Measurements from ENCODE around the gene HOXD8.
A peak's percentile ranks its signal among the peaks of the same experiment; 100 is the strongest.

The HOXD8 gene

GRCh38 chr2:176130957-176131847, 1.7 kb downstream of the HOXD8 start:
- DNase-seq = no peak

GRCh38 chr2:176131848-176132158, 2.3 kb downstream of the HOXD8 start:
- no peak for DNase-seq

- DNase-seq = no peak
These were observed 3.0 kb downstream of the HOXD8 start for GRCh38 chr2:176132205-176133171.

- DNase-seq = no peak
These were observed 3.9 kb downstream of the HOXD8 start for GRCh38 chr2:176133389-176133788.

GRCh38 chr2:176134035-176134434, 4.5 kb downstream of the HOXD8 start:
- no peak for DNase-seq

- DNase-seq = no peak
These were observed 5.5 kb downstream of the HOXD8 start for GRCh38 chr2:176135035-176135440.

GRCh38 chr2:176136374-176137251, 7.1 kb downstream of the HOXD8 start:
- DNase-seq = no peak

- DNase-seq = no peak
These were observed 7.7 kb downstream of the HOXD8 start for GRCh38 chr2:176137252-176137580.

- DNase-seq = no peak
These were observed 8.4 kb downstream of the HOXD8 start for GRCh38 chr2:176137906-176138305.

- no peak for DNase-seq
These were observed 9.0 kb downstream of the HOXD8 start for GRCh38 chr2:176138526-176138922.

GRCh38 chr2:176138923-176139660, 9.6 kb downstream of the HOXD8 start:
- no peak for DNase-seq

GRCh38 chr2:176139661-176140512, 10.4 kb downstream of the HOXD8 start:
- DNase-seq = no peak

GRCh38 chr2:176140513-176141317, 11.2 kb downstream of the HOXD8 start:
- DNase-seq = peak; percentile 38 to 62

GRCh38 chr2:176142281-176142680, 12.8 kb downstream of the HOXD8 start:
- DNase-seq = no peak

- DNase-seq = no peak
These were observed 15.8 kb downstream of the HOXD8 start for GRCh38 chr2:176145085-176145969.

- DNase-seq = no peak
These were observed 16.6 kb downstream of the HOXD8 start for GRCh38 chr2:176146101-176146500.

GRCh38 chr2:176146645-176147044, 17.1 kb downstream of the HOXD8 start:
- no peak for DNase-seq

GRCh38 chr2:176147210-176147799, 17.8 kb downstream of the HOXD8 start:
- DNase-seq = no peak

Measured in stimulated activated CD4-positive, alpha-beta T cell treated with anti-CD3 and anti-CD28 coated beads, Interleukin-4, amount 100 ng/mL, for 4 hours (primary cell).